IMR-90 (cell line): ENCODE data around the gene ACOT7. TPM values are rescaled to one million over a fixed set of nuclear protein-coding genes. Genes with fewer than 3 reads are reported as not detected.
A peak's percentile ranks its signal among the peaks of the same experiment; 100 is the strongest.

Source experiments
- ATAC-seq: fragments of 200-7000 bp; cut with Tn5 transposase; 2 replicates; pipeline ENCODE4 v1.9.1; 2020; ENCODE audit warnings: low read depth, mild to moderate bottlenecking, moderate library complexity
- BruUV-seq: library from RNA; stranded (reverse); fragments of 400-500 nt; replicated peaks from 2 replicates; lab custom pipeline; 2021; lab: Mats Ljungman, UMichigan
- CTCF ChIA-PET: fragments of 300-600 bp; formaldehyde crosslinking; extraction: SDS; loops from one replicate; lab custom pipeline; 2021; ENCODE audit warnings: antibody characterized with exemption; lab: Yijun Ruan, JAX
- POLR2A ChIA-PET: fragments of 300-600 bp; sonication (Branson Sonifier 250); formaldehyde crosslinking; loops from one replicate; lab custom pipeline; 2022; ENCODE audit warnings: antibody characterized with exemption; ENCODE audit not compliant: unreplicated experiment; lab: Charles Lee
- DNase-seq: peaks from one replicate; pipeline ENCODE4 v3.0.0; 2013
- H2AFZ ChIP-seq: replicated peaks from 2 replicates; pipeline ENCODE3; 2013; ENCODE audit warnings: low read length, mild to moderate bottlenecking; ENCODE audit not compliant: poor library complexity
- H2AK5ac ChIP-seq: 2 replicates; pipeline ENCODE4 v1.6.1; 2013; ENCODE audit warnings: low read depth, low read length, inconsistent platforms
- H2AK9ac ChIP-seq: replicated peaks from 2 replicates; pipeline ENCODE3; 2013; ENCODE audit warnings: mild to moderate bottlenecking, low read depth, low read length, moderate library complexity; ENCODE audit not compliant: poor library complexity
- H2BK120ac ChIP-seq: 2 replicates; pipeline ENCODE4 v1.6.1; 2013; ENCODE audit warnings: low read depth, low read length, inconsistent platforms
- H2BK15ac ChIP-seq: 3 replicates; pipeline ENCODE4 v1.6.1; 2013; ENCODE audit warnings: low read depth, low read length, inconsistent platforms
- H2BK20ac ChIP-seq: 2 replicates; pipeline ENCODE4 v1.6.1; 2013; ENCODE audit warnings: low read depth, mild to moderate bottlenecking, inconsistent platforms, low read length, moderate library complexity
- H2BK5ac ChIP-seq: 2 replicates; pipeline ENCODE4 v1.6.1; 2013; ENCODE audit warnings: mild to moderate bottlenecking, low read depth, low read length, inconsistent platforms; ENCODE audit not compliant: poor library complexity, severe bottlenecking
- H3K14ac ChIP-seq: replicated peaks from 2 replicates; pipeline ENCODE4 v1.6.1; 2013; ENCODE audit warnings: low read depth, low read length, inconsistent platforms
- H3K18ac ChIP-seq: 2 replicates; pipeline ENCODE4 v1.6.1; 2013; ENCODE audit warnings: low read depth, low read length, control low read depth
- H3K23ac ChIP-seq: 2 replicates; pipeline ENCODE4 v1.6.1; 2013; ENCODE audit warnings: low read depth, low read length, inconsistent platforms
- H3K27ac ChIP-seq: 2 replicates; pipeline ENCODE4 v1.5.1; 2013; ENCODE audit warnings: mild to moderate bottlenecking, control low read depth, low read length; ENCODE audit not compliant: insufficient read depth
- H3K27me3 ChIP-seq: 2 replicates; pipeline ENCODE4 v1.6.1; 2013; ENCODE audit warnings: low read length; ENCODE audit not compliant: control insufficient read depth, insufficient read depth
- H3K36me3 ChIP-seq: 2 replicates; pipeline ENCODE4 v1.6.1; 2013; ENCODE audit warnings: low read length, mixed read lengths; ENCODE audit not compliant: control insufficient read depth, insufficient read depth
- H3K4ac ChIP-seq: 2 replicates; pipeline ENCODE4 v1.6.1; 2013; ENCODE audit warnings: low read depth, low read length, inconsistent platforms
- H3K4me1 ChIP-seq: 2 replicates; pipeline ENCODE4 v1.6.1; 2013; ENCODE audit warnings: low read length, mixed read lengths; ENCODE audit not compliant: control insufficient read depth, insufficient read depth
- H3K4me2 ChIP-seq: 2 replicates; pipeline ENCODE4 v1.6.1; 2013; ENCODE audit warnings: low read depth, mild to moderate bottlenecking, control low read depth, low read length, moderate library complexity
- H3K4me3 ChIP-seq: 2 replicates; pipeline ENCODE4 v1.5.1; 2013; ENCODE audit warnings: low read depth, mild to moderate bottlenecking, control low read depth, low read length, moderate library complexity; ENCODE audit not compliant: insufficient read depth
- H3K56ac ChIP-seq: 2 replicates; pipeline ENCODE4 v1.6.1; 2013; ENCODE audit warnings: low read length, inconsistent platforms; ENCODE audit not compliant: insufficient read depth; ENCODE audit errors: extremely low read depth
- H3K79me1 ChIP-seq, 2 experiments: 2 replicates each; pipeline ENCODE4 v1.6.1; 2013; ENCODE audit warnings: low read length in 2 of 2, inconsistent platforms in 1 of 2, low read depth in 1 of 2
- H3K9ac ChIP-seq: 2 replicates; pipeline ENCODE4 v1.6.1; 2013; ENCODE audit warnings: low read depth, low read length, control low read depth
- H3K9me1 ChIP-seq: 2 replicates; pipeline ENCODE4 v1.6.1; 2013; ENCODE audit warnings: low read length, inconsistent platforms; ENCODE audit not compliant: insufficient read depth
- H3K9me3 ChIP-seq: 2 replicates; pipeline ENCODE4 v1.6.1; 2013; ENCODE audit warnings: low read length; ENCODE audit not compliant: control insufficient read depth, insufficient read depth
- H4K20me1 ChIP-seq: 2 replicates; pipeline ENCODE4 v1.6.1; 2013; ENCODE audit warnings: low read length, inconsistent platforms; ENCODE audit not compliant: insufficient read depth
- H4K5ac ChIP-seq: 2 replicates; pipeline ENCODE4 v1.6.1; 2013; ENCODE audit warnings: mild to moderate bottlenecking, low read depth, low read length, control low read depth
- H4K8ac ChIP-seq, 2 experiments: 2 replicates each; pipeline ENCODE4 v1.6.1; 2013; ENCODE audit warnings: low read depth in 2 of 2, low read length in 2 of 2, control low read depth in 1 of 2, inconsistent platforms in 1 of 2
- H4K91ac ChIP-seq: 2 replicates; pipeline ENCODE4 v1.6.1; 2013; ENCODE audit warnings: low read depth, low read length, inconsistent platforms; ENCODE audit not compliant: insufficient read depth
- BHLHE40 ChIP-seq: fragments of 150-350 bp; IDR thresholded peaks from 2 replicates; pipeline ENCODE4 v1.6.1; 2016; ENCODE audit warnings: mild to moderate bottlenecking, low read depth, low read length
- CEBPB ChIP-seq: IDR thresholded peaks from 2 replicates; pipeline ENCODE4 v1.6.1; 2012; ENCODE audit warnings: low read depth, low read length, improper control_type of control experiment
- CHD1 ChIP-seq: IDR thresholded peaks from 2 replicates; pipeline ENCODE4 v1.6.1; 2012; ENCODE audit warnings: low read depth, low read length, improper control_type of control experiment
- FOS ChIP-seq: fragments of 150-350 bp; IDR thresholded peaks from 2 replicates; pipeline ENCODE4 v1.6.1; 2016; ENCODE audit warnings: low read depth, low read length
- MAFK ChIP-seq: IDR thresholded peaks from 2 replicates; pipeline ENCODE4 v1.6.1; 2012; ENCODE audit warnings: low read depth, low read length, improper control_type of control experiment
- MAZ ChIP-seq: IDR thresholded peaks from 2 replicates; pipeline ENCODE4 v1.6.1; 2012; ENCODE audit warnings: low read depth, mild to moderate bottlenecking, low read length, improper control_type of control experiment, moderate library complexity, borderline replicate concordance
- NFE2L2 ChIP-seq: fragments of 150-350 bp; IDR thresholded peaks from 2 replicates; pipeline ENCODE4 v1.6.1; 2016; ENCODE audit warnings: low read depth, mild to moderate bottlenecking, low read length
- RAD21 ChIP-seq: IDR thresholded peaks from 2 replicates; pipeline ENCODE4 v1.6.1; 2012; ENCODE audit warnings: low read length, improper control_type of control experiment
- RFX5 ChIP-seq: IDR thresholded peaks from 2 replicates; pipeline ENCODE4 v1.8.0; 2012; ENCODE audit warnings: low read depth, mild to moderate bottlenecking, low read length, moderate library complexity
- SMC3 ChIP-seq: fragments of 150-350 bp; IDR thresholded peaks from 2 replicates; pipeline ENCODE4 v1.6.1; 2016; ENCODE audit warnings: low read depth, mild to moderate bottlenecking, antibody characterized with exemption, low read length, moderate library complexity
- WGBS, 2 experiments: methylation state at CpG; one replicate each; pipeline versions ENCODE4 v1.1.5 to v1.1.7; 2013; ENCODE audit warnings: missing lambda C conversion rate in 2 of 2; ENCODE audit not compliant: insufficient read length in 1 of 2; ENCODE audit errors: extremely low coverage in 2 of 2; 5-methylcytosine and 5-hydroxymethylcytosine counted together
- dilution Hi-C: fragments of 300-500 bp; cut with HindIII; formaldehyde crosslinking; loops from one replicate; pipeline ENCODE4 v1.14.3; 2018; ENCODE audit warnings: low sequenced_read_pairs; ENCODE audit not compliant: unreplicated experiment
- in situ Hi-C: fragments of 300-500 bp; cut with MboI; formaldehyde crosslinking; loops from 3 replicates; pipeline ENCODE4 v1.14.3; 2019; ENCODE audit warnings: low sequenced_read_pairs, inconsistent platforms, mixed read lengths
- intact Hi-C: fragments of 100-400 bp; cut with micrococcal nuclease; formaldehyde crosslinking; loops from 2 replicates; pipeline ENCODE4 v1.10.0; 2022
- polyA plus RNA-seq, 3 experiments: library from polyadenylated mRNA; depleted of rRNA; stranded (reverse); fragments of >200 nt; gene quantifications; 2 replicates each; pipeline ENCODE4 v1.2.3, GENCODE V29; 2012; ENCODE audit warnings: low replicate concordance in 1 of 3
- total RNA-seq: library from RNA; depleted of rRNA; stranded (reverse); fragments of >200 nt; gene quantifications from 2 replicates; pipeline ENCODE4 v1.2.3, GENCODE V29; 2012

Gene ACOT7
- total and polyA plus RNA-seq, 2 of the 4 experiments (the other 2 are of a cell fraction): 51.6 to 242 TPM

- dilution Hi-C loops: no loop called here
- 83% methylated on average over 3 of the region's 11 CpGs; no CpG with 5 or more reads in 1 of the 2 experiments for WGBS, 2 experiments
These were observed 36.2 kb downstream of the ACOT7 start for GRCh38 chr1:6357243-6357936.

More at GRCh38 chr1:6357243-6357936, 36.2 kb downstream of the ACOT7 start:
- POLR2A ChIA-PET: no interaction called here
- TF ChIP-seq SMC3: no peak
- no peak for TF ChIP-seq CEBPB
- TF ChIP-seq CHD1: no peak
- TF ChIP-seq RAD21: no peak
- no peak for TF ChIP-seq MAFK
- no peak for TF ChIP-seq NFE2L2
- TF ChIP-seq BHLHE40: no peak
- no peak for TF ChIP-seq FOS
- no peak for TF ChIP-seq MAZ
- TF ChIP-seq RFX5: no peak
- no peak overlapping the region for H2BK5ac ChIP-seq
- no peak overlapping the region for H3K14ac ChIP-seq
- peaks cover 6% of the 10 kb centered on the region; the same call in 1 of the 2 replicates for H4K20me1 ChIP-seq
- H3K18ac ChIP-seq: no peak overlapping the region
- no peak overlapping the region for H2BK15ac ChIP-seq
- H2BK120ac ChIP-seq: no peak overlapping the region
- no peaks in the 10 kb centered on the region for H3K27me3 ChIP-seq
- H3K4ac ChIP-seq: no peak overlapping the region
- H3K27ac ChIP-seq: no peak overlapping the region
- no peak overlapping the region for H4K8ac ChIP-seq
- peaks cover 30 to 58% of the 10 kb centered on the region in 2 experiments for H3K79me1 ChIP-seq
- intact Hi-C loops (no loop called here), in situ Hi-C loops (no loop called here)
- H4K5ac ChIP-seq: no peak overlapping the region
- H2BK20ac ChIP-seq: no peak overlapping the region
- no peak overlapping the region for H3K23ac ChIP-seq
- no peak overlapping the region for H2AFZ ChIP-seq
- no peak overlapping the region for H3K4me3 ChIP-seq
- DNase-seq (no peak), ATAC-seq (no peak)
- no peak overlapping the region for H3K56ac ChIP-seq
- no peak overlapping the region for H4K91ac ChIP-seq
- no peak overlapping the region; the same call in 1 of the 2 replicates for H2AK5ac ChIP-seq
- H2AK9ac ChIP-seq: peak overlapping the region; percentile 5
- CTCF ChIA-PET: interaction anchor here (1.3 kb wide), 1 partner anchor 9 kb away, joined by 3 read pairs; no protein-coding TSS in a partner anchor
- H3K36me3 ChIP-seq: no peaks in the 10 kb centered on the region
- H3K4me2 ChIP-seq: no peak overlapping the region
- no peak overlapping the region for H3K9ac ChIP-seq
- peaks cover 29% of the 10 kb centered on the region for H3K4me1 ChIP-seq
- H3K9me3 ChIP-seq: no peaks in the 10 kb centered on the region
- peaks cover 21% of the 10 kb centered on the region for H3K9me1 ChIP-seq
- no TSS peak for BruUV-seq
